HAP-1 (cell line): Measurements from ENCODE around the gene CHN2.

Experiments
- DNase-seq, 2 experiments: peaks; one replicate each; pipeline ENCODE4 v3.0.0-alpha.2; 2016 to 2020; ENCODE audit warnings: low spot score in 2 of 2
- H3K27me3 ChIP-seq: fragments of 250-450 bp; sonication (Bioruptor Pico); 2 replicates; pipeline ENCODE4 v1.5.1; 2020; ENCODE audit warnings: low read depth, mild to moderate bottlenecking, moderate library complexity
- H3K36me3 ChIP-seq: fragments of 250-450 bp; sonication (Bioruptor Pico); replicated peaks from 2 replicates; pipeline ENCODE4 v1.5.1; 2020; ENCODE audit warnings: mild to moderate bottlenecking
- H3K4me1 ChIP-seq: fragments of 250-450 bp; sonication (Bioruptor Pico); 2 replicates; pipeline ENCODE4 v1.5.1; 2020; ENCODE audit warnings: mild to moderate bottlenecking
- H3K4me3 ChIP-seq: fragments of 250-450 bp; sonication (Bioruptor Pico); 2 replicates; pipeline ENCODE4 v1.5.1; 2020; ENCODE audit warnings: mild to moderate bottlenecking, moderate library complexity
- H3K9me3 ChIP-seq: fragments of 250-450 bp; sonication (Bioruptor Pico); 2 replicates; pipeline ENCODE4 v1.5.1; 2020; ENCODE audit warnings: mild to moderate bottlenecking, moderate library complexity
- in situ Hi-C: fragments of 300-500 bp; cut with MboI; formaldehyde crosslinking; loops from 3 replicates; pipeline ENCODE4 v1.14.3; 2020; ENCODE audit warnings: low sequenced_read_pairs, inconsistent platforms, mixed read lengths

Gene CHN2

DNA sequence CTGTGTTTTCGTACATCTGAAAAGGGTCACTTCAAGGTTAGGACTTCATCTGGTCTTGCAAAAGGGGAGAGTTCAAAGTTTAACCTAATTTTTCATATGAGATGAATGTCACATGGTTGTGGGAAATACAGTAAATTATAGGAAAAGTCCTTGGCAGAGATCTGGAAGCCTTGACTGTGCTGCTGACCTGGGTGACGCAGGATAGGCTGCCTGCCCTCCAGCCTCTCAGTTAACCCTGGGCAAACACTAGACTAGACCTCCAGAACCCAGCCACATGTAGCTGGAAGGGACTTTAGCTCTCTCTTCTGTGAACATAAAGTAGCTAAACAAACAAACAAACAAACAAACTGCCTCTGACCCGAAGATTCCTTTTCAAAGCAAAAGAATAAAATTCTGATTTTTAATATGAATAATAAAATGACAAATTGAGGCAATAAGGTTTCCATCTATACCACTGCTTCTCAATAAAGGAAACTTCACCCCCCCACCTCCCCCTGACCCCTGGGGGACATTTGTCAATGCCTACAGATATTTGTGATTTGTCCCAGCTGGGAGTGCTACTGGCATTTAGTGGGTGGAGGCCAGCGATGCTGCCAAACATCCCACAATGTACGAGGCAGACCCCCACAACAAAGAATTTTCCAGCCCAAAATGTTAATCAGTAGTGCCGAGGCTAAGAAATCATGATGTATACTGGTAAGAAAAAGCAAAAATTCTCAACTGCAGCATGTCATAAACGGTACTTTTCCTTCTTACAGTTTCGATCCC, 293.8 kb downstream of the CHN2 start:
- Histone ChIP-seq H3K36me3 (no peaks in the 10 kb centered on the region), H3K4me1 (peaks cover 28% of the 10 kb centered on the region), H3K27me3 (no peaks in the 10 kb centered on the region), H3K4me3 (no peak overlapping the region), H3K9me3 (no peaks in the 10 kb centered on the region)
- DNase-seq: no peak
- in situ Hi-C loops: no loop called here

- in situ Hi-C loops: no loop called here
- no peak for DNase-seq
These were observed 294.4 kb downstream of the CHN2 start for GRCh38 chr7:29488977-29489376.

GRCh38 chr7:29490094-29490607, 295.6 kb downstream of the CHN2 start:
- Histone ChIP-seq H3K36me3 (no peaks in the 10 kb centered on the region), H3K9me3 (no peaks in the 10 kb centered on the region), H3K4me3 (no peak overlapping the region), H3K27me3 (no peaks in the 10 kb centered on the region), H3K4me1 (peaks cover 25% of the 10 kb centered on the region)
- no peak for DNase-seq
- in situ Hi-C loops: no loop called here

More at GRCh38 chr7:29488977-29489376, 294.4 kb downstream of the CHN2 start:
- Histone ChIP-seq H3K9me3 (no peaks in the 10 kb centered on the region), H3K27me3 (no peaks in the 10 kb centered on the region), H3K36me3 (no peaks in the 10 kb centered on the region), H3K4me1 (peaks cover 27% of the 10 kb centered on the region), H3K4me3 (no peak overlapping the region)

DNA sequence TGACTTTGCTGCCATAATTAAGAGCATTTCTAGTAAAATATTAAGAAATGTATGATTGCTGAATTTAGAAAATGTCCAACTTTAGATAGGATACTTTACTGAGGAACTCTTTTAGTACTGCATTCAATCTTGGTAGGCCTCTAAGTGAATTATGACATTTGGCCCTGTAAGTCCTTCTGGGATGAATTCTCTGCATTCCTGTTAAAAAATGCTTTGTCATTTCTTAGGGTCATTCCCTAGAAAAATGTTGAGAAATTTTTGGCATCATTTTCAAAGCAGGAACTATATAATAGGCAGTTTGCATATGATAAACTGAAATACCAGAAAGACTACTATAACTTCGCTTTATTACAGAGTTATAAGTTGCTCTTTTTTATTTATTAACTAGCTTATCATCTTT, 299.8 kb downstream of the CHN2 start:
- DNase-seq: no peak
- no peak overlapping the region for H3K4me3 ChIP-seq
- no peaks in the 10 kb centered on the region for H3K9me3 ChIP-seq
- H3K4me1 ChIP-seq: peaks cover 33% of the 10 kb centered on the region
- no peaks in the 10 kb centered on the region for H3K36me3 ChIP-seq
- in situ Hi-C loops: no loop called here
- H3K27me3 ChIP-seq: no peaks in the 10 kb centered on the region

DNA sequence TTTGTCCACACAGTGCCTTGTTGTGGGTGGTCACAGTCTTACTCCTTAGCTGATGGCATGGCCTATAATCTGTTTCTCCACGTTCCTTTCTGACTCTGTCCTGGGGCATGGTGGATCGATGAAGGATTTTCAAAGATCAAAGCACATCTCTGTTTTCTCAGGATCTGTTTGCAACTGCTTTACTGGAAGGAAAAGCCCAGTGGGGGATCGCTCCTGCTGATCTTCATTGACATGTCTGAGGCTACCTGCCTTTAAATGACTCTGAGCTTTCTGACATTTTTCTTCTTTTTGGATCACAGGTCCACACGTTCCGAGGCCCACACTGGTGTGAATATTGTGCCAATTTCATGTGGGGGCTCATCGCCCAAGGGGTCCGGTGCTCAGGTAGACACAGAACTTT, 301.1 kb downstream of the CHN2 start:
- Histone ChIP-seq H3K27me3 (no peaks in the 10 kb centered on the region), H3K9me3 (no peaks in the 10 kb centered on the region), H3K36me3 (no peaks in the 10 kb centered on the region), H3K4me1 (peaks cover 35% of the 10 kb centered on the region), H3K4me3 (no peak overlapping the region)
- DNase-seq: no peak
- in situ Hi-C loops: no loop called here

DNA sequence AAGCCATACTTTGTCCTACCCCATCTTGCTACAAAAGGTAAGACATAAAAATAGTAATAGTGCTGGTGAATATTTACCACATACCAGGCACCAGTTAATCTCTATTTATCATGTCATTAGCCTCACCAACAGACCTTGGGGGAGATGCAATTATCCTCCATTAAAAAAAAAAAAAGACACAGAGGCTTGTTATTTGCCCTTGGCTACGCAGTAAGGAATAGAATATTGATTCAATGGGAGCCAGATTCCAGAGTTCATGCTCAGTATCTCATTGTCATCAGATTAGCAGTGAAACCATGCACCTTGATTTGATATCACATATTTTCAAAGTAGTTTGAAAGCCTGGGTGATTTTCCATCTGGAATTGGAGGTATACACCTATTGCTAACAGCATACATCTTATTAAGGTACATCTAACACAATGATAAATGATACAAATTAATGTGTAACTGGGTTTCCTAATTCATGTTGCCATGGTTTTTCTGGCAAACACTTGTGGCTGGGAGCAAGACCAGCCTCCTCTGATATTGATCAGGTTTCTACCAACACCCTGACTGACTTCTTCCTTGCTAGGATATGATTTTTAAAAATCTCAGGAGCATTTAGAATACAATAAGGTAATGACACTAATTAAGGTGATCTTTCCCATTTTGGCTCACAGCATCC, 301.9 kb downstream of the CHN2 start:
- Histone ChIP-seq H3K9me3 (no peaks in the 10 kb centered on the region), H3K27me3 (no peaks in the 10 kb centered on the region), H3K4me1 (peaks cover 43% of the 10 kb centered on the region), H3K36me3 (no peaks in the 10 kb centered on the region), H3K4me3 (no peak overlapping the region)
- in situ Hi-C loops: no loop called here
- peak in 1 of 2 experiments; percentile 70 for DNase-seq

DNA sequence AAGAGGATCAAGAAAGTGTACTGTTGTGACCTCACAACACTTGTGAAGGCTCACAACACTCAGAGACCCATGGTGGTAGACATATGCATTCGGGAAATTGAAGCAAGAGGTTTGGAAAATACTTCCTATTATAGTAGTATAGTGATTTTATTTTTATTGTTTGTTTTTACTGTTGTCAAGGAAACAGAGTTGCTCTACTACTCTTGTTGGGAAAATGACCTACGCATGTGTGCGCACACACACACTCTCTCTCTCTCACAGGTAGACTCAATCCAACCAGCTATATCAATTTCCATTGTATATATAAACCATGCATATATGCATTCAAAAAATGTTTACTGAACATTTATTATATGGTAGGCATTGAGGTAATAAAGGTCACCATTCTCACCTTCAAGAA, 305.4 kb downstream of the CHN2 start:
- in situ Hi-C loops: no loop called here
- H3K36me3 ChIP-seq: no peaks in the 10 kb centered on the region
- no peaks in the 10 kb centered on the region for H3K27me3 ChIP-seq
- H3K4me1 ChIP-seq: peaks cover 44% of the 10 kb centered on the region
- no peak overlapping the region for H3K4me3 ChIP-seq
- no peak for DNase-seq
- no peaks in the 10 kb centered on the region for H3K9me3 ChIP-seq

DNA sequence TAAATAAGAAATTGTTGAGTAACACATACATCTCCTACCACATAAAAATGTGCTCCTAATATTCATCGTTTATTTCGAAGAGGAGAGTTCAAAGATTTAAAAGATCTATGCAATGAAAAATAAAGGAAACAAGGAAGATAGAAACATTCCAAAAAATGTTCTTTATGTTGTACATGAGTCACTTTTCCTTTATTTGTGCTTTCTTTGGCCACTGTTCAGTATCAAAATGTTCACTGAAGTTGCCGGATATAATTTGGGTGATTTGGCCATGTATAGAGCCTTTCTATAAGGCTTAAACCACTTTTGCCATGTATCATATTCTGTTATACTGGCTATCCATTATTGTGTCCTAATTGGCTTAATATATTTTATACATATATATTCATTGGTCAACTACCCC, 306.1 kb downstream of the CHN2 start:
- Histone ChIP-seq H3K4me1 (peaks cover 36% of the 10 kb centered on the region), H3K27me3 (no peaks in the 10 kb centered on the region), H3K4me3 (no peak overlapping the region), H3K9me3 (no peaks in the 10 kb centered on the region), H3K36me3 (0 out of 2 replicates have a peak, but pooled peaks cover 3% of the 10 kb centered on the region)
- DNase-seq: no peak
- in situ Hi-C loops: no loop called here

- in situ Hi-C loops: no loop called here
- no peaks in the 10 kb centered on the region for H3K9me3 ChIP-seq
- 0 out of 2 replicates have a peak, but pooled peaks cover 3% of the 10 kb centered on the region for H3K36me3 ChIP-seq
- no peaks in the 10 kb centered on the region for H3K27me3 ChIP-seq
- peaks cover 23% of the 10 kb centered on the region for H3K4me1 ChIP-seq
- peak; percentile 42 to 43 for DNase-seq
- H3K4me3 ChIP-seq: no peak overlapping the region
These were observed 307.6 kb downstream of the CHN2 start for GRCh38 chr7:29502133-29502532.

DNA sequence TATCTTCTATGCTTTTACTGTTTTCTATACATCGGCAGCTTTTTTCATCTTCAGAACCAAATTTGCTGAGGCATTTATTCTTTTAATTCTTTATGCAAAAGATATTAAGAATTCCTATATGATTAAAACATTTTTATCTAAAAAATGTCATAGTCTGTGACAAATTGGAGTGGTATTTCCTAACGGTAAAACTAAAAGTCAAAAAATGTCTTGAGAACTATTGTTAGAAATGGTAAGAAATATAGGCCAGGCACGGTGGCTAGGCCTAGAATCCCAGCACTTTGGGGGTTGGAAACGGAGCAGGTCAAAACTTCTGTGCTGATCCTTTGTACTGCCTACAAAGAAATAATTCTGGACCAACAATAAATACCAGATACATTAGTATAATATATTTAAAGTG, 311.4 kb downstream of the CHN2 start:
- Histone ChIP-seq H3K27me3 (no peaks in the 10 kb centered on the region), H3K36me3 (0 out of 2 replicates have a peak, but pooled peaks cover 3% of the 10 kb centered on the region), H3K9me3 (no peaks in the 10 kb centered on the region), H3K4me1 (peaks cover 19% of the 10 kb centered on the region), H3K4me3 (no peak overlapping the region)
- no peak for DNase-seq
- in situ Hi-C loops: no loop called here

DNA sequence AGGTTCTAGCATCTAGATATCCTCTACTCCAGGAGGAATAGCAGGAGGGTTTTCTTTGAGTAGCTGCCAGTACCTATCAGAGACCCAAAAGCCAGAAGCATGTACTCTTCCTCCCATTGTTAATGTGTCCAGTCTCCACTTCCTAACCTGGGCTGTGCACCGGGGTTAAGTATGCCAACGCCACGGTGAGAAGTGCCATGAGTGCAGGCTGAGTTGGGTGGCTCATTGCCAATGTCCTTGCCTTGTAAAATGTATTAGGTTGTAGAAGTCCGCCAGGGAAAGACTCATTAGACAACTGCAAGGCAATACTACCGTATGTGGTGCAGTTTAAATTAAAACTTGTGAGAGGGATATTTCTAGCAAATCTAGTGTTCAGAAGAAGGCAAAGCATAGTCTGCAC, 314.0 kb downstream of the CHN2 start:
- no peaks in the 10 kb centered on the region for H3K27me3 ChIP-seq
- no peaks in the 10 kb centered on the region for H3K9me3 ChIP-seq
- no peaks in the 10 kb centered on the region for H3K4me1 ChIP-seq
- peaks cover 3% of the 10 kb centered on the region; the same call in 1 of the 2 replicates for H3K36me3 ChIP-seq
- no peak overlapping the region for H3K4me3 ChIP-seq
- DNase-seq: no peak
- in situ Hi-C loops: no loop called here

DNA sequence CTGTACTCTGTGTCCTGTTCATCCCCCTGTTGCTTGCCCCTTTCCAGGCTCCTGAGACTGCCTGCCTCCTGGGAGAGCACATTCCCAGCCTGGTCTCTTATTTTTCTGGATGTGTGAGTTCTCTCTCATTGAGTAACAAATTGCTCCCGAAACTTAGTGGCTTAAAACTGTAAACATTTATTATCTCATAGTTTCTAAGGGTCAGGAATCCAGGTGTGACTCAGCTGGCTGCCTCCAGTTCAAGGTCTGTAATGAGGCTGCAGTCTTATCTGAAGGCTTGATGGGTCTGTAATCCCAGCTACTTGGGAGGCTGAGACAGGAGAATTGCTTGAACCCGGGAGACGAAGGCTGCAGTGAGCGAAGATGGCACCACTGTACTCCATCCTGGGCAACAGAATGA, 315.5 kb downstream of the CHN2 start:
- DNase-seq: no peak
- Histone ChIP-seq H3K4me3 (no peak overlapping the region), H3K9me3 (no peaks in the 10 kb centered on the region), H3K27me3 (no peaks in the 10 kb centered on the region), H3K4me1 (no peaks in the 10 kb centered on the region), H3K36me3 (peaks cover 3% of the 10 kb centered on the region; the same call in 1 of the 2 replicates)
- in situ Hi-C loops: no loop called here

- DNase-seq: no peak
- Histone ChIP-seq H3K4me1 (no peaks in the 10 kb centered on the region), H3K9me3 (no peaks in the 10 kb centered on the region), H3K36me3 (no peaks in the 10 kb centered on the region; the same call in 1 of the 2 replicates), H3K4me3 (no peak overlapping the region), H3K27me3 (no peaks in the 10 kb centered on the region)
- in situ Hi-C loops: no loop called here
These were observed 316.8 kb downstream of the CHN2 start for GRCh38 chr7:29511337-29511736.

- H3K4me1 ChIP-seq: no peaks in the 10 kb centered on the region
- no peak for DNase-seq
- H3K36me3 ChIP-seq: no peaks in the 10 kb centered on the region; the same call in 1 of the 2 replicates
- in situ Hi-C loops: no loop called here
- no peak overlapping the region for H3K4me3 ChIP-seq
- H3K27me3 ChIP-seq: no peaks in the 10 kb centered on the region
- H3K9me3 ChIP-seq: no peaks in the 10 kb centered on the region
These were observed 317.3 kb downstream of the CHN2 start for GRCh38 chr7:29511851-29512250.
